Caco-2 (cell line): ENCODE results near the gene SMURF1. TPM values are rescaled to one million over a fixed set of nuclear protein-coding genes. Genes with fewer than 3 reads are reported as not detected.

Experiments used
- BruUV-seq: library from RNA; stranded (reverse); fragments of 400-500 nt; replicated peaks from 2 replicates; lab custom pipeline; 2021; lab: Mats Ljungman, UMichigan
- CTCF ChIA-PET: fragments of 300-600 bp; sonication (Branson Sonifier 250); formaldehyde crosslinking; loops from one replicate; lab custom pipeline; 2022; ENCODE audit warnings: antibody characterized with exemption; lab: Charles Lee
- POLR2A ChIA-PET: fragments of 300-600 bp; sonication (Branson Sonifier 250); formaldehyde crosslinking; loops from one replicate; lab custom pipeline; 2022; ENCODE audit warnings: antibody characterized with exemption; lab: Charles Lee
- DNase-seq, 2 experiments: peaks; one replicate each; pipeline versions ENCODE4 v3.0.0 to v3.0.0-alpha.2; 2020 to 2022
- H3K27me3 ChIP-seq: replicated peaks from 2 replicates; pipeline ENCODE4 v1.6.0; 2011; ENCODE audit warnings: low read length; ENCODE audit not compliant: control insufficient read depth, insufficient read depth
- H3K36me3 ChIP-seq: 2 replicates; pipeline ENCODE4 v1.5.1; 2011; ENCODE audit warnings: low read length; ENCODE audit not compliant: control insufficient read depth, insufficient read depth
- H3K4me1 ChIP-seq: fragments of 250-450 bp; sonication (Bioruptor Pico); 2 replicates; pipeline ENCODE4 v1.5.1; 2020; ENCODE audit warnings: mild to moderate bottlenecking
- H3K4me3 ChIP-seq: 2 replicates; pipeline ENCODE4 v1.5.1; 2011; ENCODE audit warnings: low read depth, mild to moderate bottlenecking, control low read depth, low read length
- H3K9me3 ChIP-seq: fragments of 250-450 bp; sonication (Bioruptor Pico); 2 replicates; pipeline ENCODE4 v1.5.1; 2020; ENCODE audit warnings: mild to moderate bottlenecking, moderate library complexity
- H3K27ac Mint-ChIP-seq: one replicate; pipeline ENCODE4 v1.8.0; 2022; ENCODE audit warnings: mixed read lengths; ENCODE audit not compliant: unreplicated experiment
- H3K27me3 Mint-ChIP-seq: one replicate; pipeline ENCODE4 v1.8.0; 2022; ENCODE audit warnings: mixed read lengths; ENCODE audit not compliant: insufficient read depth, unreplicated experiment
- H3K36me3 Mint-ChIP-seq: one replicate; pipeline ENCODE4 v1.8.0; 2022; ENCODE audit warnings: mild to moderate bottlenecking, mixed read lengths; ENCODE audit not compliant: insufficient read depth, unreplicated experiment
- H3K4me1 Mint-ChIP-seq: one replicate; pipeline ENCODE4 v1.8.0; 2022; ENCODE audit warnings: low read depth, mixed read lengths; ENCODE audit not compliant: unreplicated experiment
- H3K4me3 Mint-ChIP-seq: one replicate; pipeline ENCODE4 v1.8.0; 2022; ENCODE audit warnings: mild to moderate bottlenecking, moderate library complexity, mixed read lengths; ENCODE audit not compliant: unreplicated experiment
- H3K9me3 Mint-ChIP-seq: one replicate; pipeline ENCODE4 v1.8.0; 2022; ENCODE audit warnings: mixed read lengths; ENCODE audit not compliant: unreplicated experiment
- CTCF ChIP-seq, 2 experiments: fragments of 200-600 bp in 1 of 2; IDR thresholded peaks; 1 replicate in 1 of 2; 2 replicates in 1 of 2; pipeline versions ENCODE4 v1.5.1 to v1.8.0; 2011 to 2022; ENCODE audit warnings: antibody characterized with exemption in 1 of 2, control low read depth in 1 of 2, inconsistent platforms in 1 of 2, low read depth in 1 of 2, low read length in 1 of 2, mild to moderate bottlenecking in 1 of 2, moderate library complexity in 1 of 2; ENCODE audit not compliant: insufficient read depth in 1 of 2, severe bottlenecking in 1 of 2, unreplicated experiment in 1 of 2
- intact Hi-C: fragments of 100-400 bp; cut with micrococcal nuclease; formaldehyde crosslinking; loops from one replicate; pipeline ENCODE4 v1.10.0; 2022; ENCODE audit not compliant: unreplicated experiment
- total RNA-seq: library from RNA; stranded (reverse); gene quantifications from 2 replicates; pipeline ENCODE4 v1.2.3, GENCODE V29; 2022

Gene SMURF1
- total RNA-seq, 1 experiment from 2014 or later: 22.5 TPM

GRCh38 chr7:99124236-99124635 is 19.7 kb downstream of the SMURF1 start:
- BruUV-seq: no TSS peak
- no peak overlapping the region for H3K27ac Mint-ChIP-seq

GRCh38 chr7:99123571-99124033 is 20.3 kb downstream of the SMURF1 start:
- Mint-ChIP-seq H3K27ac (no peak overlapping the region), H3K9me3 (no peaks in the 10 kb centered on the region), H3K36me3 (peaks cover 6% of the 10 kb centered on the region), H3K4me1 (peaks cover 21% of the 10 kb centered on the region), H3K4me3 (no peak overlapping the region), H3K27me3 (no peaks in the 10 kb centered on the region)
- 0 out of 2 replicates have a peak, but pooled peaks cover 3% of the 10 kb centered on the region for H3K4me1 ChIP-seq
- ChIA-PET CTCF (no interaction called here), POLR2A (interaction anchor here (0.6 kb wide), 1 partner anchor 285 kb away, joined by 3 read pairs; the partner anchor contains the start of gene BUD31)
- no peaks in the 10 kb centered on the region for H3K27me3 ChIP-seq
- no peaks in the 10 kb centered on the region for H3K9me3 ChIP-seq
- intact Hi-C loops: no loop called here
- no peak for DNase-seq
- BruUV-seq: no TSS peak
- no peaks in the 10 kb centered on the region for H3K36me3 ChIP-seq
- H3K4me3 ChIP-seq: no peak overlapping the region
- no peak for TF ChIP-seq CTCF (IDR thresholded peaks at IDR 0.05; ENCODE audit: insufficient read depth in 1 of 2, low read depth in 1 of 2, low read length in 1 of 2, severe bottlenecking in 1 of 2, unreplicated experiment in 1 of 2)

More at GRCh38 chr7:99124236-99124635, 19.7 kb downstream of the SMURF1 start:
- Mint-ChIP-seq H3K27me3 (no peaks in the 10 kb centered on the region), H3K36me3 (peaks cover 6% of the 10 kb centered on the region), H3K9me3 (no peaks in the 10 kb centered on the region), H3K4me1 (peaks cover 21% of the 10 kb centered on the region), H3K4me3 (no peak overlapping the region)
- intact Hi-C loops: no loop called here
- DNase-seq: no peak
- Histone ChIP-seq H3K4me1 (0 out of 2 replicates have a peak, but pooled peaks cover 3% of the 10 kb centered on the region), H3K36me3 (no peaks in the 10 kb centered on the region), H3K27me3 (no peaks in the 10 kb centered on the region), H3K9me3 (no peaks in the 10 kb centered on the region), H3K4me3 (no peak overlapping the region)
- ChIA-PET CTCF (no interaction called here), POLR2A (no interaction called here)
- TF ChIP-seq CTCF (IDR thresholded peaks at IDR 0.05; ENCODE audit: insufficient read depth in 1 of 2, low read depth in 1 of 2, low read length in 1 of 2, severe bottlenecking in 1 of 2, unreplicated experiment in 1 of 2): no peak

GRCh38 chr7:99122762-99123161 is 21.1 kb downstream of the SMURF1 start:
- no peak for DNase-seq
- no peaks in the 10 kb centered on the region for H3K36me3 ChIP-seq
- H3K4me3 ChIP-seq: no peak overlapping the region
- H3K9me3 ChIP-seq: no peaks in the 10 kb centered on the region
- ChIA-PET CTCF (no interaction called here), POLR2A (no interaction called here)
- H3K4me1 ChIP-seq: 0 out of 2 replicates have a peak, but pooled peaks cover 3% of the 10 kb centered on the region
- BruUV-seq: no TSS peak
- no peak for TF ChIP-seq CTCF (IDR thresholded peaks at IDR 0.05; ENCODE audit: insufficient read depth in 1 of 2, low read depth in 1 of 2, low read length in 1 of 2, severe bottlenecking in 1 of 2, unreplicated experiment in 1 of 2)
- no peaks in the 10 kb centered on the region for H3K27me3 Mint-ChIP-seq
- no peaks in the 10 kb centered on the region for H3K27me3 ChIP-seq
- no peak overlapping the region for H3K4me3 Mint-ChIP-seq
- H3K27ac Mint-ChIP-seq: no peak overlapping the region
- peaks cover 21% of the 10 kb centered on the region for H3K4me1 Mint-ChIP-seq
- H3K36me3 Mint-ChIP-seq: peaks cover 6% of the 10 kb centered on the region
- intact Hi-C loops: no loop called here
- no peaks in the 10 kb centered on the region for H3K9me3 Mint-ChIP-seq
